Hepatocyte (in vitro differentiated cells): ENCODE results near the gene PLPPR1. TPM values are rescaled to one million over a fixed set of nuclear protein-coding genes. Genes with fewer than 3 reads are reported as not detected.

ENCODE experiments used
- DNase-seq: peaks from one replicate; pipeline ENCODE4 v3.0.0-alpha.2; 2016; ENCODE audit warnings: low spot score
- H2AFZ ChIP-seq: fragments of 200-600 bp; sonication (generic); 2 replicates; pipeline ENCODE4 v1.6.0; 2016; ENCODE audit warnings: antibody characterized with exemption, mild to moderate bottlenecking
- H3K27ac ChIP-seq: fragments of 200-600 bp; sonication (generic); 2 replicates; pipeline ENCODE4 v1.5.1; 2016; ENCODE audit warnings: mild to moderate bottlenecking
- H3K27me3 ChIP-seq: fragments of 200-600 bp; sonication (generic); 2 replicates; pipeline ENCODE4 v1.6.1; 2016
- H3K36me3 ChIP-seq: fragments of 200-600 bp; sonication (generic); replicated peaks from 2 replicates; pipeline ENCODE4 v1.5.1; 2016; ENCODE audit warnings: low read depth; ENCODE audit not compliant: insufficient read depth
- H3K4me1 ChIP-seq: fragments of 200-600 bp; sonication (generic); 2 replicates; pipeline ENCODE4 v1.5.1; 2016; ENCODE audit warnings: mild to moderate bottlenecking, moderate library complexity; ENCODE audit not compliant: insufficient read depth
- H3K4me2 ChIP-seq: fragments of 200-600 bp; sonication (generic); 2 replicates; pipeline ENCODE4 v1.6.0; 2016
- H3K4me3 ChIP-seq: fragments of 200-600 bp; sonication (generic); 2 replicates; pipeline ENCODE4 v1.5.1; 2016; ENCODE audit warnings: mild to moderate bottlenecking
- H3K79me2 ChIP-seq: fragments of 200-600 bp; sonication (generic); 2 replicates; pipeline ENCODE4 v1.6.0; 2017; ENCODE audit warnings: mild to moderate bottlenecking
- H3K9me2 ChIP-seq: fragments of 200-600 bp; sonication (generic); replicated peaks from 2 replicates; pipeline ENCODE4 v1.6.0; 2017; ENCODE audit warnings: mild to moderate bottlenecking; ENCODE audit not compliant: insufficient read depth
- H3K9me3 ChIP-seq: fragments of 200-600 bp; sonication (generic); 2 replicates; pipeline ENCODE4 v1.5.1; 2016; ENCODE audit warnings: low read depth, mild to moderate bottlenecking
- H4K20me1 ChIP-seq: fragments of 200-600 bp; sonication (generic); 2 replicates; pipeline ENCODE4 v1.6.0; 2016; ENCODE audit warnings: mild to moderate bottlenecking; ENCODE audit not compliant: insufficient read depth, poor library complexity, severe bottlenecking
- EZH2 ChIP-seq: fragments of 200-600 bp; sonication (generic); IDR thresholded peaks from 2 replicates; pipeline ENCODE4 v1.6.1; 2016; ENCODE audit warnings: antibody characterized with exemption, mild to moderate bottlenecking, borderline replicate concordance
- EZH2phosphoT487 ChIP-seq: fragments of 200-600 bp; sonication (generic); IDR thresholded peaks from one replicate; pipeline ENCODE4 v1.6.1; 2018; ENCODE audit warnings: antibody characterized with exemption, mild to moderate bottlenecking, low read depth, moderate library complexity; ENCODE audit not compliant: unreplicated experiment, severe bottlenecking
- WGBS: methylation state at CpG from one replicate; pipeline ENCODE4 v1.1.6; 2016; ENCODE audit warnings: low lambda C conversion rate; ENCODE audit errors: missing lambda C conversion rate; 5-methylcytosine and 5-hydroxymethylcytosine counted together
- polyA plus RNA-seq: library from polyadenylated mRNA; unstranded; fragments of >200 nt; fragmentation: Nextera tagmentation; extraction: Ambion mirVana; gene quantifications from 2 replicates; pipeline ENCODE4 v1.2.1, GENCODE V29; 2016
- total RNA-seq: library from RNA; depleted of rRNA; stranded (reverse); fragments of >200 nt; gene quantifications from 2 replicates; pipeline ENCODE4 v1.2.3, GENCODE V29; 2014
- TF ChIP-seq, protein P1 (sequence below): fragments of 200-600 bp; sonication (generic); IDR thresholded peaks from 2 replicates; pipeline ENCODE4 v1.5.1; 2016; ENCODE audit warnings: antibody characterized with exemption, mild to moderate bottlenecking; ENCODE audit not compliant: poor library complexity

The PLPPR1 gene
- total and polyA plus RNA-seq, 2 experiments from 2014 or later, result 0.27 to 2.1 TPM

DNA sequence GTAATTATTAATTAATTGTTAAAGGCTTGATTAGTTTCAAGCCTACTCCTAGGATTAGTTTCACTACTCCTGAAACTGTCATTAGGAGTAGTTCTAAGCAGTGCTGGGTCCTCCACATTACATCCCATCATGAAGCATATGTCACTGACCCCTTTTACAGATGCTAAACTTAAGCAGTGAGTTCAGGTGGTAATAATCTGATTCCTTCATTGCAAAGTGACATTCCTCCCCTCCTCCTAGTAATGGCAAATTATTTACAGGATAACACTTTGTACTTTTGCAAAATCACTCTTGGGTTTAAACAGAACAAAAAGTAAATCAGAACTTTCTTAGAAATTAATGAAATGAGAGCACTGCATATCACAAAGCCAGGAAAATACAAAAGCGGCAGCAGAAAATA, 303.8 kb downstream of the PLPPR1 start:
- TF ChIP-seq EZH2 (no peak), EZH2phosphoT487 (no peak)
- TF ChIP-seq, protein P1, sequence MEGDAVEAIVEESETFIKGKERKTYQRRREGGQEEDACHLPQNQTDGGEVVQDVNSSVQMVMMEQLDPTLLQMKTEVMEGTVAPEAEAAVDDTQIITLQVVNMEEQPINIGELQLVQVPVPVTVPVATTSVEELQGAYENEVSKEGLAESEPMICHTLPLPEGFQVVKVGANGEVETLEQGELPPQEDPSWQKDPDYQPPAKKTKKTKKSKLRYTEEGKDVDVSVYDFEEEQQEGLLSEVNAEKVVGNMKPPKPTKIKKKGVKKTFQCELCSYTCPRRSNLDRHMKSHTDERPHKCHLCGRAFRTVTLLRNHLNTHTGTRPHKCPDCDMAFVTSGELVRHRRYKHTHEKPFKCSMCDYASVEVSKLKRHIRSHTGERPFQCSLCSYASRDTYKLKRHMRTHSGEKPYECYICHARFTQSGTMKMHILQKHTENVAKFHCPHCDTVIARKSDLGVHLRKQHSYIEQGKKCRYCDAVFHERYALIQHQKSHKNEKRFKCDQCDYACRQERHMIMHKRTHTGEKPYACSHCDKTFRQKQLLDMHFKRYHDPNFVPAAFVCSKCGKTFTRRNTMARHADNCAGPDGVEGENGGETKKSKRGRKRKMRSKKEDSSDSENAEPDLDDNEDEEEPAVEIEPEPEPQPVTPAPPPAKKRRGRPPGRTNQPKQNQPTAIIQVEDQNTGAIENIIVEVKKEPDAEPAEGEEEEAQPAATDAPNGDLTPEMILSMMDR, result no peak

DNA sequence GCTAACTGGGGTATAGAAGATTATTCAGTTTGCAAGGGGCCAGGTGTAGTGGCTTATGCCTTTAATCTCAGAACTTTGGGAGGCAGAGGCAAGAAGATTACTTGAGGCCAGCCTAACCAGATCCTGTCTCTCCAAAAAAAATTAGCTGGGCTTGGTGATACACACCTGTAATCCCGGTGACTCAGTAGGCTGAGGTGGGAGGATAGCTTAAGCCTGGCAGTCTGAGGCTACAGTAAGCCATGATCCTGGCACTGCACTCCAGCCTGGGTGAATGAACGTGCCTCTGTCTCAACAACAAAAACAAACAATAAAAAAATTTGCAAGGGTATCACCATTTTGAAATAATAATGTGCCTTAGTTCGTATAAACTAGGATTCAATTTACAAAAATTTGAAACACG, 305.0 kb downstream of the PLPPR1 start:
- Histone ChIP-seq H3K36me3 (no peaks in the 10 kb centered on the region), H3K4me3 (no peak overlapping the region), H3K9me3 (no peaks in the 10 kb centered on the region), H3K9me2 (no peaks in the 10 kb centered on the region), H3K27ac (no peak overlapping the region), H3K4me1 (no peaks in the 10 kb centered on the region), H2AFZ (no peak overlapping the region), H4K20me1 (no peaks in the 10 kb centered on the region), H3K4me2 (no peak overlapping the region), H3K79me2 (no peaks in the 10 kb centered on the region), H3K27me3 (no peaks in the 10 kb centered on the region)
- DNase-seq, result no peak
- WGBS, result 88% methylated on average over 4 of the region's 4 CpGs
- TF ChIP-seq EZH2 (no peak), EZH2phosphoT487 (no peak)
- TF ChIP-seq, protein P1, result no peak

More for the DNA sequence above, 303.8 kb downstream of the PLPPR1 start:
- Histone ChIP-seq H3K9me2 (no peaks in the 10 kb centered on the region), H3K27me3 (no peaks in the 10 kb centered on the region), H3K4me1 (no peaks in the 10 kb centered on the region), H3K79me2 (no peaks in the 10 kb centered on the region), H3K9me3 (no peaks in the 10 kb centered on the region), H2AFZ (no peak overlapping the region), H3K36me3 (no peaks in the 10 kb centered on the region), H3K27ac (no peak overlapping the region), H3K4me3 (no peak overlapping the region), H4K20me1 (no peaks in the 10 kb centered on the region), H3K4me2 (no peak overlapping the region)
- no peak for DNase-seq
- WGBS, result 95% methylated on average over 1 of the region's 1 CpG

DNA sequence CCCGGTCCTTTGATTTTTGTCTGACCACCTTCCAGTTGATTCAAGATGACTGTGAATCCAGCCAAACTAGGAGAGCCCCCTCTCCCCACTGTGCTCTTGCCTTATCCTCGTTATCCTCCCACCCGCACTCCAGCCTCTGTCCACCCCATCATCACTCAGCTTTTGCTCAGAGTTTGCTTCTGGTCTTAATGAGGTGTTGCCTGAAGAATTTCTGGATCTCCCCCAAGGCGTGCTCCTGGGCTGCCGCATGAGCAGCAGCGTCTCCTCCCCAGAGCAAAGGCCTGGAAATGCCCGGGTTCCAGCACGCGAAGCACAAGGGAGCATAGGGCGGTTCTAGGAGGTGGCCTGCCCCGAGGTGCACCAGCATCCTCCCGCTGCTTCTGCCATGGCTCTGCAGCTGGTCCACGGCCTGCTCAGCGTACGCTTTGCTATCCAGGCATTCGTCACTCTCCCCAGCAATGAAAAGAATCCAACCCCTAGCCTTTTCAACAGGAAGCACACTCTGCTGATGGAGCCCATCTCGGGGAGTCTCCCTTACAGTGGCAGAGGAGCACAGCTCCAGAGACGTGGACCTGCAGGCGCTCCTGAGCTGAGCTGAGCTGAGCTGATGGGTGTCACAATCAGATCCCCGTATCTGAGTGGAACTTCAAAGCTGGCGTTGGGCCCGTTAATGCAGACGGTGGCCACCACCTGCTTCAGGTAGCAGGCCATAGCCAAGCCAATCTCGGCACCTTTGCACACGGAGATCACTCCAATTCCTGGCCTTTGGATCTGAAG, 305.6 kb downstream of the PLPPR1 start:
- H3K36me3 ChIP-seq, result no peaks in the 10 kb centered on the region
- no peaks in the 10 kb centered on the region for H3K27me3 ChIP-seq
- no peaks in the 10 kb centered on the region for H3K9me3 ChIP-seq
- no peaks in the 10 kb centered on the region for H3K4me1 ChIP-seq
- H3K9me2 ChIP-seq, result no peaks in the 10 kb centered on the region
- no peak overlapping the region for H3K4me2 ChIP-seq
- no peaks in the 10 kb centered on the region for H4K20me1 ChIP-seq
- H3K4me3 ChIP-seq, result no peak overlapping the region
- no peak overlapping the region for H3K27ac ChIP-seq
- WGBS, result 93% methylated on average over 25 of the region's 25 CpGs
- no peak for DNase-seq
- no peaks in the 10 kb centered on the region for H3K79me2 ChIP-seq
- no peak overlapping the region for H2AFZ ChIP-seq
- TF ChIP-seq, protein P1, result no peak
- TF ChIP-seq EZH2 (no peak), EZH2phosphoT487 (no peak)
